ENCODE measurements around the gene CHCHD6.

Gene CHCHD6

DNA sequence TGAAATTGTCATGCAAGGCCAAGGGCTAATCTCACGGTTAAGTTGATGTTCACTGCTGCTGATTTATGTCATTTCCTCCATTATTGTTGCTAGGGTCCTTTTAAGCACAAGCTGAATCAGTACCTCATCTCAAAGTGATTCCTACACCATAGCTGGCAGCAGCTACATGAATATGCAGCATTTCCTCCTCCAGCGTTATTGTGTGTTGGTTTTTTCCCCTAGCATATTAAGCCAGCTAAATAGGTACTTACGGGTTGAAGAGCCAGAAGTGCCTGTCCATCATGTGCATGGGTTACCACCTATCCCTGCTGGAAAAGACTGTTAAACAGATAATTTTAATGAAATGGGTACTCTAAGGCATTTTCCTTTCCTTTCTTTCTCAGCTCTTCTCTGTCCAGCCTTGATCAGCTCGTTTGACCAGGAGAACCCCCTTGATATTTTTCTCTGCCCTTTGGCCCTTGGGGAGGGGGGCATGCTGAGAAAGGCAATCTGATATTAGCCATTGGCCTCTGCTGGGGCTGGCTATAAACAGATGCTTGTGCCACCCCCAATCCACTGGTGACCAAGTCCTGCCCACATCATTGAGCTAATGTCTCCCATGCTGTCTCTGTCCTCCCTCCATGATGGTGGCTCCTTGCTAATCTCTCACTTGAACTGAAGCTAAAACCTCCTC lies 163.3 kb downstream of the CHCHD6 start:
- no peak for DNase-seq

DNA sequence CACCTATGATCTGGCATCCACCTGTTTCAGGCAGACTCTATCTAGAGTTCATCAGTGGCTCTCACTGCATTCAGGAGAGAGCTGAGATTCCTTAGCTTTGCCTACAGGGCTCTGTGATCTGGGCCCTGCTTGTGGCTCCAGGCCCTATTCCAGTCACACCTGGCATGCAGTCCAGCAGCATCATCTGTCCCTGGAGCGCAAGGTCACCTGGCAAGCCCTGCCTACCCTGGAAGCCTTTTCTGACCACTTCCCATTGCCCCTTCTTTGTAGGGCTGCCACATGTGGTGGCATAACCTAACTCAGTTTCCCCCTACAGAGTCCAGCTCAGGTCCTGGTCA lies 163.8 kb downstream of the CHCHD6 start:
- no peak for DNase-seq

DNA sequence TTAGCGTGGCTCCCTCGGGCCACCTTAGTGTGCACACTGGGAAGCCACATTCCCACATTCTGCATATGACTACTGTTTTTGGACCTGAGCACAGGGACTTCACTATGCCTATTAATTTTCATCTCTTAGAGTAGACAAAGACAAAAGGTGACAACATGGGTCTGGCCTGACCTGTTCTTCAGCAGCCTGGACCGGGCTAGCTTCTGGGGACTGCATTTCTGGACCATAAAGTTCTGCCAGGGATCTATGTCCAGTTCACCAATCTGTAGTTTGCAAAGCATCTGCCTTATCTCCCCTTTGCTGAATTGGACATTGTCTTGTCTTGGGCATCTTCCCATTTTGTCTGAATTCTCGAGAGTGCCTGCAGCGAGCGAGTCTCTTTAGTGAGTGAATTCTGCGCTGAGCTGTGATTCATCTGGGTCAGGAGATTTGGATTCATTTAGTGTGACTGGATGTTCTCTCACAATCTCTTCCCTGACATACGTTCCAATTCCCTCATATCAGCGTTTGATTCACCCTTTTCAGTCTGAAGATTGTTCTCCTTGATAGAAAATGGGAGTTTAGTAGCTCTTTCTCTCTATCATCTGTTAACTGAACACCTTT lies 166.7 kb downstream of the CHCHD6 start:
- DNase-seq, result no peak

DNA sequence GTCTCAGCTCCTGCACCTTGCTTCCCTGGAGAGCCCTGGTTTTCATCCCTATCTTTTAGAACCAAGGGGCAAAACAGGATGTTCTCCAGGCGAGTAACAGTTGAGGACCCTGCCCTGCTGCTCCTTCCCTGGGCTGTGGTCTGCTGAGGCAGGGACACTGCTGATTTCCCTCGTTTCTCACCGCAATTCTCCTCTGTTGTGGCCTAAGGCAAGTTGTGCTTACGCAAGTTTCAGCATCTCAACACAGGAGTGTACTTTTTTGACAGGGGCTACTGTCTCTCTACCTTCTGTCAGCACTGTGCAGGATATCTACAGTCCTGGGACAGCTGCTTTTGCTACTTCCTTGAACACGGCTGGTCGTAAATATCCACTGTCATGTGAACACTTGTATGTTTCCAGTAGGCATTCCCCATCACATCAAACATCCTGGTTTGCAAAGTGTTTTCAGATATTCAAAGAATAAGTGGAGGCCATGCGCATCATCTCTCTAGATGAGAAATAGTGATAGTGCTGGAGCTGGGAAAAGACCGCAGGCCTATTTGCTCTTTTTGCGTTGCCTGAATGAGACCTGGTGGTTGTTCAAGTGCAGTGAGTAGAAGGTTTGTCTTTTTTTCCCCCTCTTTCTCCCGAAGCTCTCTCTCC lies 168.8 kb downstream of the CHCHD6 start:
- DNase-seq, result no peak

DNA sequence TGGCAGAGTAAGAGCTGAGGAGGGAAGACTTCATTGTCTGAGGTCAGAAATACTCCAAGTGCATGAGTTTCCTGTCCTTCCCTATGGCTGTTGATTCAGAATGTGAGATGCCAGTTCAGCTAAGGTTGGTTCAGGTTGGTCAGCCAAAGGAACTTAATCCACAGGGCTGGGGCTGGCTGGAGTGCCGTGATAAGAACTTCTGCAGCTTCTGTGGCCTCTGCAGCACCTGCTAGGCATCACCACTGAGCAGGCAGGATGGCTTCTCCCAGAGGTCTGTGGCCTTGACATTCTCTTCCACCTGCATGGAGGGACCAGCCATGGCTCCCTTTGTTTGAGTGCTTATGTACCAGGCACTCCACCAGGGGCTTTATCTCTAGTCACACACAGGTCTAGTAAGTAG lies 169.4 kb downstream of the CHCHD6 start:
- DNase-seq, result no peak

DNA sequence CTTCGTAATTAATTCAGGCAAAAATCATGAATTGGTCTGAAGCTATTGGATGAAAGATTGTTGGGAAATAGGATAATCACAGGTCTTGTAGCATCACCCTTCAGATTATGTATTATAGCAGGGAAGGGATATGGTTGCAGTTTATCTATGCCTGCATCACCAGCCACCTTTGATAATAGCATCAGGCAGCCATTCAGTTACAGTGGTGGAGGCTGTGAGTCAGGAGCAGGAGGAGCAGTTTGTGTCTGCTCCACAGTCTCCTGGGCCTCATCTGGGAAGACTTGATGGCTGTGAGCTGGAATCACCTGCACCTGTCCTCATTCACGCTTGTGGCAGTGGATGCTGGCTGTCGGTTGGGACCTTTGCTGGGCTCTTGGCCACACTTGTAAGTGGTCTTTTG lies 174.6 kb downstream of the CHCHD6 start:
- no peak for DNase-seq

DNA sequence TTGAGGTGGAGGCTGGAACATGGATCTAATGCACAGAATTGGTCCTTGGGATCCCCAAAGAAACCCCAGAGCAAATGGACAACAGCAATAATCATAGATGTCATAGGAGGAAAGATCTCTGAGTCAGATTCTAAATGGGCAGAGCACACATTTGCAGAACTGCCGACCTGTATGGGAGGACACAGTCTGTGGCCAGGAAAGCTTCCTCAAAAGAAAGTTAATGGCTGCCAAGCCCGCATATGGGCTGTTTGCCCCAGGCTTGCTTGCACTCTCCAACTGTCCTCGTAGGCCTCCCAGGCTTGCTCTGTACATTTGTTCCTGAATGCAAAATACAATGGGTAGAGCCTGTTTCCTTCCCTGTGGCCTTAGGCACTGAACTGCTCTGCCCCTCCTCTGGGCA lies 176.9 kb downstream of the CHCHD6 start:
- no peak for DNase-seq

DNA sequence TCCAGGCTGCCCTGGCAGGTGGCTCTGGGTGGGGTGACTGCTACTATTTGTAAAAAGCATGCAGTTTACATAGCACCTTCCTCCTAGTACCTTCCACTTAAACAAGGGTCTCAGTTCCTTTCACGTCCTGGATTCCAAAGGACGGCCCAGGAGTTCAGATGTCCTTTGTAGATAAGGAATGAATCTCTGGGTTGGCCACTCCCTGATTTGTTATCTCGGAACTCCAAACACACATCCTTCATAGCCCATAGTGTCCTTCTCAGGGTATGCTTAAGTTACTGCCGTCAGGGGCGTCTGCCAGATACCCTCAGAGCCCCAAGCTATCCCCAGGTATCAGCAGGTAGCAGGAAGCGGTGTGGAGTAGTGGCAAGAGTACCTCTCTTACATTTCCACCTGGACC lies 177.8 kb downstream of the CHCHD6 start:
- no peak for DNase-seq

DNA sequence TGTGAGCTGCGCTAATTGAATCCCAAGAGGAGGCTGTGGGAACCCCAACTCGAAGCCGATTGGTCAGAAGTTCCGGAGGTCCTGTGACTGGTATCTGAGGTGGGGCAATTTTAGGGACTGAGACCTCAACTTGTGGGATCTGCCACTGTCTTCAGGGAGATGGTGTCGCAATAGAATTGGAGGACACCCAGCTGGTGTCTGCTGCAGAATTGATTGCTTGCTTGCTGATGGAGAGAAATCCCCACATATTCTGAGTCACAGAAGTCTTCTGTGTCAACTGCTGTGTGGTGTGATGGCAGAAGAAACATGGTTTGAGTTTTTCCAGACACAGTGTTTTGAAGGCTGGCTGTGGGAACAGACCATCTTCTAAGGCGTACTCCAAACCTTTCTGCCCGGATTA lies 179.2 kb downstream of the CHCHD6 start:
- no peak for DNase-seq

DNA sequence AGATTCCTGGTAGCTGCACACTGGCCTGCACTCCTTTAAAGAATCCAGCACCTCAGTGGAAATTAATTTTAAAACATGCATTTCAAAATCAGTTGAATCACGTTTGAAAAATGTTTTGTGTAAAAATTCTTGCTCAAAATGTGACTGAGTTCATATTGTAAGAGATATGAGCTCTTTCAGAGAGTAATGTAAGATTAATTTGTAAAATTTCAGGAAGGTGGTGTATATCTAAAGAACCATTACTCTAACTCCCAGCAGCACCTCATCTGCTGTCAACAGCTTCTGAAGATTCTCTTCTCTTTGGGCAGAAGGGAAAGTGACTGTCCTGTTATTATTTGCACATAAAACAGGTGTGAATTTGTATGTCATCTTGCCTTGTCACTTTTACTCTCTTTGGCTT lies 181.4 kb downstream of the CHCHD6 start:
- peak; percentile 6 for DNase-seq

DNA sequence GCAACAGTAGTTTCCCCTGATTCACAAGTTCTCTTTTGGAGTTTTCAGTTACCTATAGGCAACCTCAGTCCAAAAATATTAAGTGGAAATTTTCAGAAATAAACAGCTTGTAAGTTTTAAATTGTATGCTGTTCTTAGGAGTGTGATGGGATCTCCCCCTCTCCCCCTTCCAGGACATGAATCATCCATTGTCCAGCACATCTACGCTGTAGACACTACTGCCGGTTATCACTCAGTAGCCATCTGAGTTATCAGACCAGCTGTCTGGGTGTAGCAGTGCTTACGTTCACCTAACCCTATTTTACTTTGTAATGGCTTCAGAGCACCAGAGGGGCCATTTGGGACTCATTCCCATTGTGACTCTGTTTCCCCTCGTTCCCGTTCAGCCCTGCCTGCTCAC lies 182.2 kb downstream of the CHCHD6 start:
- DNase-seq, result no peak

DNA sequence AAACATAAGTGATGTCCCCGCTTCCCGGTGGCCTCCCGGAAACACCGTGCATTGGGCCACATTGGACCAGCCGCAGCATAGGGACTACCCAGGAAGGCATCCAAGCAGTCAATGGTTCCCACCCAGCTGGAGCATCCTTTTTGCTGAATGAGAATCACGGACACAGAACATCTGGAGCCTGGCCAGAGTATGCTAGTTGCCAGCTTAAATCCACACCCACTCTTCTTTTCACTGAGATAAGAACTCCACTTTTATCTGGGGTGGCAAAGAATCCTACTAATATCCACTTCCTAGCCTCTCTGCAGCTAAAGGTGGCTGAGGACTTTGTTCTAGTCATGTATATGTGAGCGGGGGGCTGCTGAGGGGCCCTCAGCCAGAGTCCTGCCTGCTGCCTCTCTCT lies 183.6 kb downstream of the CHCHD6 start:
- DNase-seq, result no peak

DNA sequence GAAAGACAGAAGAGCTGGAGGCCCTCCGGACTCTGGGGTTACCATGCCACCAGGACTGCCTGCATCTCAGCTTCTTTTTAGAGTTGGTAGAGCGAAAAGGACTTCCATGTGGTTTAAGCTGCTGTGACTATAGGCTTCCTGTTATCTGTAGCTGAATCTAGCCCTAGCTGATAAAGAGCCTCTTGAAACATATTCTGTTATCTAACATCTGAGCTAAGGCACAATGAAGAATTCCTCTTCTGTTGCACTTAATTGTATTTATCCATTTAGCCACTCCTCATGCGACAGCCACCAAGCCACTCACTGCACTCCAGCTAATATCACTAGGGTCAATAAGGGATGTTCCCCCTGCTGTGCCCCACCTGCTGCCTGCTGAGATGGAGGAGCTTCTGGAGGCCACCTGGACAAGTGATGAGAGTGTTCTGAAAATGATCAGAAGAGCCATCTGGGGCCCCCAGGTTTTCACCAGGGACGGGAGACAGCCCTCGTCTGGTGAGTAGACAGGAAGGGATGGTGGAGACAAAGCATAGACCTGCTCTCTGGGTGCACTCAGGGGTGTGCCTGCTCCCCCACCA lies 184.2 kb downstream of the CHCHD6 start:
- DNase-seq, result no peak

DNA sequence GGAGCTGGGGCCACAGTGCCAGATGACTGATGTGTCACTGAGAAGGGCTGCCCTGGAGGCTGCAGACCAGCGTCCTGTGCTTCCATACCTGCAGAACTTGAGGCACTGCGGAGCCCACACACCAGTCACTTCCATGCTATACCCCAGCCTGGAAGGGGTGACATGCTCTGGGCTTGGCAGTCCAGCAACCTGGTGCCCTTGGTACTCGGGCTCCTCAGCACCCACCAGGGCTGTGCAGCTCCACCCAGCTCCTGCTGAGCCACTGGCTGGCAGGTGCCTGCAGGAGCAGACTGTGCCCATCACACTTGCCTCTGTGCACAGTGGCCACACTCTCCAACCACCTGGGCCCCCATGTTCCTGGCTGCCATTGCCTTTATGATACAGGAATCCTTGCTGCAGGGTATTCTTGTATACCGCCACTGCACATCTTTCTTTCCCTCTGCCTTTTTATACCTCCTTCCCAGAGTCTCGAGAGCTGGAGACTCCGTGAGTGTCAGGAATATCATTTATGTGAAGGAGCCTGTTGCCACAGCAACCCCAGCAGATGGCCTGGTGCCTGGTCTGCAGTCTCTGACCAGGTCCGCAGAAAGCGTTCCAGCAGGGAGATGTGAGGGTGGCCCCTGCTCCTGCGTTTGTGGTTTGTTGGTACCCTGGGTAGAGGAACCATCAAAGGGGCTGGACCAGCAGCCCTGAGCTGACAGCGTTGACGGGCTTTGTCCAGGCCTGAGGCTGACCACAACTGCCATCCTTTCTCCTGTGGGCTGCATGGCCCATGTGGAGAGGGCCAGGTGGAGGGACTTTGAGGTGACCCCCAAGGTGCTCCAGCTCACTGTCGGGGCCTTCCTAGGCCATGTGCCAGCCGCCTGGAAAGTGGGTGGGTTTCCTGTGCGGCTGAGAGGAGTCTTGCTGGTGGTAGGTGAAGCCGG lies 185.5 kb downstream of the CHCHD6 start:
- no peak for DNase-seq

DNA sequence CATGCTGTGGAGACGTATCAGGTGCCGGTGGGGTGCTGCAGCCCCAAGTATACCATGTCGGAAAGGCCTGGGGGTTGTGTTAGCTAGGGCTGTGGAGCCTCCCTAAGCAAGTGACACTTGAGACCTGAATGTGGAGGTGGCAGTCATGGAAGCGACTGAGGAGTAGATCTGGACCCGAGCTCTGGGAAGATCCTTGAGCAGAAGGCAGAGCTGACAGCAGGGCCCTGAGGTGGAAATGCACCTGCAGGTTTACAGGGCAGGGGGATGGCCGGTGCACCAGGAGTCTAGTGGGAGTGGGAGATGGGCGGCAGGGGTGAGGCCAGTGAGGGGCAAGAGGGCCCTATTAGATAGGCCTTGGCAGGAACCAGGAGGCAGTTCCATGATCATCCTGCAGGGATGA lies 187.1 kb downstream of the CHCHD6 start:
- no peak for DNase-seq

DNA sequence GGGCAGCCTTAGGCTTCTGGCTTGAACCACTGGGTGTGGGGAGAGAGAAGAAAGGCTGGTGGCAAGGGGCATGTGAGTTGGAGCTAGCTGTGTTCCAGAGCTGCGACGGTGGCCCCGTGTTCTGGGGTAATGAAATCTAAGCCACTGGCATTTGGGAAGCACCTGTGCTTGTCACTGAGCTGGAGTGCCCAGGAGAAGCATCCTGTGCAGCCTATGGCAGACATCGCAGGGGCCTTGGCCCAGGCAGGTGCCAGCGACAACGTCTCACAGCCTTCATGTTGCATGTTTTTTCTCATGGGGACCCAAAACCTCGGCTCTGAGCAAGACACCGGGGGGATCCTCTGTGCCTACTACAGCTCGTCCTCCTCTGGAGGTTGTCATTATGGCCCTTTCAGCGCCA lies 187.8 kb downstream of the CHCHD6 start:
- DNase-seq, result no peak

DNA sequence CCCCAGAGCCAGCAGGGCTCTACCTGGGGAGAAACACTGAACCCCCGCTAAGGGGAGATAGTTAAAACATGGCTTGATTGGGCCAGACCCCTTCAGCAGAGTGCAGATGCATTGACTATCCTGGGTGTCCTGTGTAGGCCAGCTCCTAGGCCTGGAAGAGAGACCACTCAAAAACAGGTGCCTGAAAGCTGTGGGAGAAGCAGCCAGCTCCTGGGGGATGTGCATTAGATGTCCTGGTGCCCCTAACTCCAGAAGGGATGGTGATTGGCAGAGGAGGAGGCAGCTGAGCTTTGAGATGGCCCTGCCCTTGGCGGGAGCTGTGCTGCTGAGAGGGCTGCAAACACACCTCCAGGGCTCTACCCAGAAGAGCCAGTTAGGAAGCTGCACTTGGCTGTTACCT lies 189.6 kb downstream of the CHCHD6 start:
- DNase-seq, result no peak

DNA sequence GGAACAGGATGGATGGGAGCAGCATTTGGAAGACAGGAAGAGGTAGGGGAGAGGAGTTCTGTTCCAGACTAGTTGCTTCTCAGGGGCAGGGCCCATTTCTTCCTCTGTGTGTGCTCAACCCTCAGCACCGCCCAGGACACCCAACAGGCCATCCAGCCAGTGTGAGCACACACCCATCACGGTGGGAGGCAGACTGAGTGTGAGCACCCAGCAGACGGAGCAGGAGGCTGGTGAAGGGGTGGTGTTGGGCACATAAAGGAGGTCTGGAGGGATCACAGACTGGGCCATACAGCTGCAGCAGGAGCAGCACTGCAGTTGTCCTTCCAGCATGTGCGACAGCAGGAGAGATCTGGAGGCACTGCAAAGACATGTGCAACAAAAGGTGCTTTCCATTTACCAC lies 190.4 kb downstream of the CHCHD6 start:
- no peak for DNase-seq

DNA sequence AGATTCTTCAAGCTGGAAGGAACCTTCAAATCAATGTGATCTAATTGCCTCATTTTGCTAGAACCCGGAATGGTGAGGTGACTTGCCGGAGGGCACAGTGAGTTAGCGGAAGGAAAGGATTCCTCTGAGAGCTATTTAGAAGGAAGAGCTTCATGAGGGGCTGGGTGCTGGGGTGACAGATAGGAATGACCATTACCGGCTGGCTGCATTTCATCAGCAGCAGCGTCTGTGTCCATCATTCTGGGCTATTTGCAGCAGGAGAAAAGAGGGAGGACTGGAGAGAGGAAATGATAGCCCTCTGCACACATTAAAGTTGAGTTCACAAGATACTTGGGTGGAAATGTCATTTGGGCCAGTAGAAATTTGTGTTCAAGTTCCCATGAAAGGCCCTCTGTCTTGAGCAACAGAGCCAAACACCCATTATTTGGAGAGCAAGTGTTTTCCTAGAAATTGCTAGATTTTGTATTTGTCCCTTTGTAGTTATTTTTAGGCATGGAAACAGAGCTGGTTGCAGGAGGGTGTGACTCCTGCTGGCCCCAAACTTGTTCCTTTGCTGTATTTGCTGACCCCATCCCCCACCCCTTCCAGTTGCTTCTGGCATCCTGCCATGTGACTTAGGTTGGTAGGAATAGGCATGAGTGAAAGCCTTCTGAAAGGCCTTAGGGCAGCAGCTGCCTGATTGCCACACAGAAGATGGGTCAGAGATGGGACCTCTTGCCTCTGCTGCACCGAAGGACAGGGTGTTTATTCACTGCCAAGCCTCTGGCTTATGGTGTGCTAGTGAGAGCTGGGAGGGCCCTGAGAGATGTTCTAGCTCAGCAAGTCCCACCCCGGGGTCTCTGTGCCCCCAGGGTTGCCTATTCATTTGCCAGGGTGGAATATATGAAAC lies 191.4 kb downstream of the CHCHD6 start:
- DNase-seq, result no peak

DNA sequence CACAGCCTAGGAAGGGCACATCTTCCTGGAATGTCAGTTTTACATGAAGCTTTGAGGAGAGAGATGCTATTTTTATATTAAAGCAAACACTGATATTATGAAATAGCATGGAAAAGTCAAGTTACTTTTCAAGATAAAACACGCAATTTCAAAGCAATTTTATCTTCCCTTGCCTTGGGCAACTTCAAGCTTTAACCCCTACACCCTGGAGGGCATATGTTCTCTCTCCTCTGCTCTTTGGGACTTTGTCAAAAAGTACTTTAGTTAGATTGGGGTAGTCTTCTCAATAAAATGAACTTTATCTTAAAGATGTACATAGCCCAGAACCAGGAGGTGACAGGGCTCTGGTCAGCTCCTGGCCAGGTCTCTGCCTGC lies 192.0 kb downstream of the CHCHD6 start:
- DNase-seq, result peak; percentile 27

DNA sequence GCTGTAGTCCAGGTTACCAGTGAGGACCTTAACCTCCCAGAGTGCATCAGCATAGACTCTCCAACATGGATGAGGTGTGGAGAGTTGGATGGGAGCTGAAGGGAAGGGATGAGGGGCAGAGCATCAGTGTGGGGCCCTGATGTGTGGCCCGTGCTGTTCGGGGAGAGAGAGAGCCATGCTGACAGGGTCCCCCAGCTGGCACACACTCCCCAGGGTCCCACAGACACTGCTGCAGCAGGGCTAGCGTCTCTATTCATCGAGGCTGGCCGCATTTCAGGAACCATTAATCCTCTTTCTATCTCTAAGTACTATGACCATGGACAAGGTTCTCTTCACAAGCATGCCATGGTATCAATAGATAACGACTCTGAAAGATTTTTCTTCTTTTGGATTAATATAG lies 192.9 kb downstream of the CHCHD6 start:
- no peak for DNase-seq

DNA sequence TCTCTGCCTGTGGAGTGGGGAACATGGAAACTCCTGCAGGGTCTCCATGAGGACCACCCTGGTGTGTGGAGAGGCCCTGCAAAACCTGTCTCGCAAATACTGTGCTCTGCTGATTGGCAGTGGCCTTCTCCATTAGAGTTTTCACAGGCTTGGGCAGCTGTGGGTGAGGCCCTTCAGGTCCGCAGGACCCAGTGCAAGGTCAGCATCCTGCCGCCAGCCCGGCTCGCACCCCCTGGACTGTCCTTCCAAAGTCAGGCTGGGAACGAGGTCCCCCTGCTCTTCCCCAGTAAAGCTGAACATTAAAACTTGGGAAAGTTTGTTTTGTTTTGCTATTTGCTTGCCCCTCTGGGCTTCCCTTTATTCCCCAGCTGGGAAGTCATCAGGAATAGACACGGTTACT lies 193.9 kb downstream of the CHCHD6 start:
- DNase-seq, result no peak

All from NCI-H226 (cell line).